Muscle layer of duodenum (tissue), 2 donors: ENCODE data around the gene GALNT13.

ENCODE experiments used
- H3K27ac ChIP-seq: one replicate; pipeline ENCODE4 v1.7.0; 2013; ENCODE audit warnings: mild to moderate bottlenecking, low read length
- H3K27me3 ChIP-seq: one replicate; pipeline ENCODE4 v1.7.0; 2013; ENCODE audit warnings: low read depth, mild to moderate bottlenecking, control low read depth, low read length
- H3K36me3 ChIP-seq, 2 donors: one replicate each; pipeline ENCODE4 v1.7.0; 2013; ENCODE audit warnings: low read length in 2 of 2, control low read depth in 1 of 2, mild to moderate bottlenecking in 1 of 2; ENCODE audit not compliant: insufficient read depth in 2 of 2, control insufficient read depth in 1 of 2
- H3K4me1 ChIP-seq, 2 donors: one replicate each; pipeline ENCODE4 v1.7.0; 2013; ENCODE audit warnings: low read length in 2 of 2, mild to moderate bottlenecking in 2 of 2, control low read depth in 1 of 2, moderate library complexity in 1 of 2; ENCODE audit not compliant: insufficient read depth in 2 of 2, control insufficient read depth in 1 of 2
- H3K4me3 ChIP-seq, 2 donors: one replicate each; pipeline ENCODE4 v1.7.0; 2013; ENCODE audit warnings: low read length in 2 of 2, low read depth in 1 of 2, mild to moderate bottlenecking in 1 of 2
- H3K9me3 ChIP-seq, 2 donors: one replicate each; pipeline ENCODE4 v1.7.0; 2013; ENCODE audit warnings: low read length in 2 of 2, control low read depth in 1 of 2, mild to moderate bottlenecking in 1 of 2; ENCODE audit not compliant: control insufficient read depth in 1 of 2
- donor health status: healthy.

GALNT13 gene

DNA sequence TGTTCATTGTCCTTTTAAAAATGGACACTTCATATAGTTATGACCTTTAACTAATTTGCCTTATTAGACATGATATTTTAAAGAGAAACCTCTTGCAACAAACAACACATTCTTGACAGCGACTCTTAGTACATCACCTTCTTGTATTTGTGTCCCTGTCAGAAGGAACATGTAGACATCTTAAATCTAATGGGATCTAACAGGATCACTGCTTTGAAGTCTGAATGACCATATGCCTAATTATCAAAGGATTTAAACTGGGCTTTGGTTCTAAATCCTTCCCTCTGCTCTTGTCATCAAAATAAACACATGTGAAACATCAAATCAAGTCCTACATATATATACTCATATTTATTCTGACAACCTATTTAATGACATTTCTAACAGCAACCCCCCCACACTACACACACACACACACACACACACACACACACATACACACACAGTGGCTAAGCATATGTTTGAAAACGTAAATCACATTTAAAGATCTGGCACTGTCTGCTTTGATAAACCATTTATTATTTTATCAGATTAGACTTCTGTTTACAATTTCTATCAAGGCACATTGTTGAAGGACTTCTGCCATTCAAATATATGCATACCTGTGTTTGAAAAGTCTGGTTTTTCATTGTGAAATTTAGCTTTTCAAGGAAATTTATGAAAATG, 4.2 kb downstream of the GALNT13 start:
- Histone ChIP-seq H3K36me3 (no peaks in the 10 kb centered on the region), H3K27me3 (peaks cover 11% of the 10 kb centered on the region), H3K9me3 (no peaks in the 10 kb centered on the region), H3K4me3 (no peak overlapping the region), H3K4me1 (peaks cover 0 to 18% of the 10 kb centered on the region in 2 donors), H3K27ac (no peak overlapping the region)

DNA sequence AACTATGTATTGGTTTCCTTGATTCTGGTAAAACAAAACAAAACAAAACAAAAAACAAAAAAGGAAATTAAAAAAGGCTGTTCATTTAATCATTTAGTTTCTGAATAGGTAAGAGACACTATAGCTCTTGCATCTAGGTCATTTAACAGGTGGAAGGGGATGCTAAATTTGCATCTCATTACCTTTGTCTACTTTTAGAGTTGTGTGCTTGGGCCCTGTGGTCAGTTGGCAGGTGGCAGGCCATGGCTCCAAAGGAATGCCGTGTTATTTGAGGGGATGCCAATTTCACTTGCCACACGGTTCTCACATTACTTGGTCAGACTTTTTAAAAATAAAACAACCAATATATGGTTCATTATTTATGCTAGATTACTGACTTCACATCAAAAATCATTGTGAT, 9.2 kb downstream of the GALNT13 start:
- Histone ChIP-seq H3K9me3 (no peaks in the 10 kb centered on the region), H3K27me3 (no peaks in the 10 kb centered on the region), H3K36me3 (no peaks in the 10 kb centered on the region), H3K4me1 (no peaks in the 10 kb centered on the region), H3K4me3 (no peak overlapping the region), H3K27ac (no peak overlapping the region)

GRCh38 chr2:153886833-153887232, 15.1 kb downstream of the GALNT13 start:
- Histone ChIP-seq H3K27ac (no peak overlapping the region), H3K36me3 (no peaks in the 10 kb centered on the region), H3K4me1 (no peaks in the 10 kb centered on the region), H3K27me3 (no peaks in the 10 kb centered on the region), H3K4me3 (no peak overlapping the region), H3K9me3 (no peaks in the 10 kb centered on the region)

GRCh38 chr2:153890576-153890975, 18.9 kb downstream of the GALNT13 start:
- H3K4me1 ChIP-seq, result no peaks in the 10 kb centered on the region

GRCh38 chr2:153891051-153891450, 19.3 kb downstream of the GALNT13 start:
- Histone ChIP-seq H3K36me3 (no peaks in the 10 kb centered on the region), H3K9me3 (no peaks in the 10 kb centered on the region), H3K27me3 (no peaks in the 10 kb centered on the region), H3K27ac (no peak overlapping the region), H3K4me1 (no peaks in the 10 kb centered on the region), H3K4me3 (no peak overlapping the region)

More at GRCh38 chr2:153890576-153890975, 18.9 kb downstream of the GALNT13 start:
- no peak overlapping the region for H3K27ac ChIP-seq
- no peaks in the 10 kb centered on the region for H3K9me3 ChIP-seq
- H3K36me3 ChIP-seq, result no peaks in the 10 kb centered on the region
- no peak overlapping the region for H3K4me3 ChIP-seq
- H3K27me3 ChIP-seq, result no peaks in the 10 kb centered on the region

GRCh38 chr2:153912798-153913396, 41.2 kb downstream of the GALNT13 start:
- Histone ChIP-seq H3K27me3 (no peaks in the 10 kb centered on the region), H3K36me3 (no peaks in the 10 kb centered on the region), H3K9me3 (peaks cover 0 to 29% of the 10 kb centered on the region in 2 donors), H3K4me3 (no peak overlapping the region), H3K27ac (no peak overlapping the region), H3K4me1 (no peaks in the 10 kb centered on the region)

GRCh38 chr2:153917570-153917969, 45.8 kb downstream of the GALNT13 start:
- Histone ChIP-seq H3K4me3 (no peak overlapping the region), H3K4me1 (no peaks in the 10 kb centered on the region), H3K27me3 (no peaks in the 10 kb centered on the region), H3K27ac (no peak overlapping the region), H3K9me3 (peaks cover 0 to 4% of the 10 kb centered on the region in 2 donors), H3K36me3 (no peaks in the 10 kb centered on the region)

DNA sequence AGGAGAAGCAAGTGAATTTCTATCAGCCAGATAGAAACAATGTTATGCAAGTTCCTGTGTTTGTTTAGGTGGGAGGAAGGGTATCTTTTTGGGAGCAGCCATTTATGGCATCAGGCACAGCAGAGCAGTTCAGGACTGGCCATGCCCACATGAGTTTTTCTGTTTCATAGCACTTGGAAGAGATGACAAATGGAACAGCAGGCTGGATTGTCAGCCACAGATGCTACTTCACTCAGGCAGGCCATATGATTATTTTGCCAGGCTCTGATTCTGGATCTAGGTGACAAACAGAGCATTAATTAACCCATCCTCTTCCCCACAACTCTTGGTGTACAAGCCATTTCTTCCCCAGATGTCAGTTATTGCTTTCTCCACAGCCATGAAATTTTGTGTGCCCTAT, 63.8 kb downstream of the GALNT13 start:
- Histone ChIP-seq H3K27ac (no peak overlapping the region), H3K4me1 (no peaks in the 10 kb centered on the region), H3K36me3 (no peaks in the 10 kb centered on the region), H3K9me3 (no peaks in the 10 kb centered on the region), H3K4me3 (no peak overlapping the region), H3K27me3 (no peaks in the 10 kb centered on the region)

- Histone ChIP-seq H3K4me3 (no peak overlapping the region), H3K36me3 (no peaks in the 10 kb centered on the region), H3K27ac (no peak overlapping the region), H3K27me3 (no peaks in the 10 kb centered on the region), H3K4me1 (no peaks in the 10 kb centered on the region), H3K9me3 (no peaks in the 10 kb centered on the region)
These were observed 67.5 kb downstream of the GALNT13 start for GRCh38 chr2:153939124-153939796.

DNA sequence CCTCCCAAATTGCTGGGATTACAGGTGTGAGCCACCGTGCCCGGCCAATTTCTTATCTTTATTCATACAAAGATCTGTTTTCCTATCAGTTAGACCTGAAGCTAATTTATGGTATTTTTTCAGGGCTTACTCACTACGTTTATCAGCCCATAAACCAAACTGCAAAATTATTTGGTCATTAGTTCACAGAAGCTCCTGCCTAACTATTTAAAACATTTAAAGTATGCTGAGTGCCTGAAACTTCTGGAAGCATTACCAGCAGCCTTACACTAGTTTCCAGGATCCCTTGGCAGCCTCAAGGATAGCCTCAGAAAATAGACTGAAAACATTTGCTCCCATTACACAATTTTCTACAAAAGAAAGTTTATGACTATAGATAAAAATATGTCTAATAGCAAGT, 68.8 kb downstream of the GALNT13 start:
- Histone ChIP-seq H3K27me3 (no peaks in the 10 kb centered on the region), H3K27ac (no peak overlapping the region), H3K36me3 (no peaks in the 10 kb centered on the region), H3K4me3 (no peak overlapping the region), H3K9me3 (no peaks in the 10 kb centered on the region), H3K4me1 (no peaks in the 10 kb centered on the region)

DNA sequence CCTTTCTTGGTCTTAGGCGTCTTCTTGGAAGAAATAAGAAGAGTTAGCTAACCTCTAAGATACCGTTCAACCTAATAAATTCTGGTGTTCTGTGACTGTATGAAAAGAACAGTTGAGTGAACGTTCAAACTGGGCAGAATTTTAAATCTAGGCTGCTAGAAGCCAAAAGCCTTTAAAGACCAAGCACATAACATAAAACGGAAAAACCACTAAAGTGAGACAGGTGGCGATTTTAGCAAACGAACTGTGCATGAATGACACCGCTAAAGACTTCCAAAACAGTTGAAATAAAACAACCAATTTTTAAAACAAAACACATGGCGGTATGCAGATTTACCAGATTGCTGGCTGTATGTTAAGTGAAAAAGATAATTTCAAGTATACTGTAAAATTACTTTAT, 73.1 kb downstream of the GALNT13 start:
- no peaks in the 10 kb centered on the region for H3K9me3 ChIP-seq
- no peaks in the 10 kb centered on the region for H3K4me1 ChIP-seq
- H3K27ac ChIP-seq, result no peak overlapping the region
- H3K4me3 ChIP-seq, result no peak overlapping the region
- H3K36me3 ChIP-seq, result no peaks in the 10 kb centered on the region
- no peaks in the 10 kb centered on the region for H3K27me3 ChIP-seq
